ENCODE measurements around the gene MTHFD2.
"Not testable (repeated sequence)": the region's sequence is repeated elsewhere in the genome, so short reads cannot be mapped to it uniquely, and the experiment has no call there.

The MTHFD2 gene

GRCh38 chr2:74227646-74228045 lies 29.2 kb downstream of the MTHFD2 start:
- TF ChIP-seq CTCF (conservative IDR thresholded peaks at IDR 0.05; ENCODE audit: low read length), result no peak
- no peak for DNase-seq (ENCODE audit: low read depth)
- H3K4me3 ChIP-seq (ENCODE audit: low read length), result no peak overlapping the region

GRCh38 chr2:74228772-74229171 lies 30.4 kb downstream of the MTHFD2 start:
- H3K4me3 ChIP-seq (ENCODE audit: low read length), result no peak overlapping the region
- TF ChIP-seq CTCF (conservative IDR thresholded peaks at IDR 0.05; ENCODE audit: low read length), result no peak
- DNase-seq (ENCODE audit: low read depth), result no peak

- H3K4me3 ChIP-seq (ENCODE audit: low read length); DNase-seq (ENCODE audit: low read depth): not testable (repeated sequence)
These were observed 31.4 kb downstream of the MTHFD2 start for GRCh38 chr2:74229865-74230264.

GRCh38 chr2:74232426-74232825 lies 34.0 kb downstream of the MTHFD2 start:
- DNase-seq (ENCODE audit: low read depth), result no peak
- no peak for TF ChIP-seq CTCF (conservative IDR thresholded peaks at IDR 0.05; ENCODE audit: low read length)
- H3K4me3 ChIP-seq (ENCODE audit: low read length), result no peak overlapping the region

- H3K4me3 ChIP-seq (ENCODE audit: low read length), result no peak overlapping the region
- no peak for DNase-seq (ENCODE audit: low read depth)
- TF ChIP-seq CTCF (conservative IDR thresholded peaks at IDR 0.05; ENCODE audit: low read length), result no peak
These were observed 35.2 kb downstream of the MTHFD2 start for GRCh38 chr2:74233648-74234047.

GRCh38 chr2:74235041-74235440 lies 36.6 kb downstream of the MTHFD2 start:
- H3K4me3 ChIP-seq (ENCODE audit: low read length), result no peak overlapping the region
- no peak for DNase-seq (ENCODE audit: low read depth)
- TF ChIP-seq CTCF (conservative IDR thresholded peaks at IDR 0.05; ENCODE audit: low read length), result no peak

GRCh38 chr2:74238879-74239278 lies 40.5 kb downstream of the MTHFD2 start:
- TF ChIP-seq CTCF (conservative IDR thresholded peaks at IDR 0.05; ENCODE audit: low read length), result no peak
- no peak overlapping the region for H3K4me3 ChIP-seq (ENCODE audit: low read length)
- DNase-seq (ENCODE audit: low read depth), result peak; percentile 72

- no peak overlapping the region for H3K4me3 ChIP-seq (ENCODE audit: low read length)
- DNase-seq (ENCODE audit: low read depth), result no peak
- TF ChIP-seq CTCF (conservative IDR thresholded peaks at IDR 0.05; ENCODE audit: low read length), result no peak
These were observed 40.9 kb downstream of the MTHFD2 start for GRCh38 chr2:74239346-74239745.
